HUES48 (cell line): ENCODE results near the gene CUX1.
"Not testable (repeated sequence)": the region's sequence is repeated elsewhere in the genome, so short reads cannot be mapped to it uniquely, and the experiment has no call there.

Experiments
- H3K27ac ChIP-seq: one replicate; pipeline ENCODE4 v1.7.0; 2013; ENCODE audit warnings: low read depth, low read length, inconsistent platforms
- H3K27me3 ChIP-seq: 2 replicates; pipeline ENCODE4 v1.6.1; 2013; ENCODE audit warnings: mild to moderate bottlenecking, low read length; ENCODE audit not compliant: control insufficient read depth, insufficient read depth
- H3K36me3 ChIP-seq: 2 replicates; pipeline ENCODE4 v1.6.1; 2013; ENCODE audit warnings: low read length; ENCODE audit not compliant: control insufficient read depth, insufficient read depth
- H3K4me1 ChIP-seq: 2 replicates; pipeline ENCODE4 v1.6.1; 2013; ENCODE audit warnings: mild to moderate bottlenecking, low read length; ENCODE audit not compliant: control insufficient read depth, insufficient read depth
- H3K4me3 ChIP-seq: 2 replicates; pipeline ENCODE4 v1.5.1; 2013; ENCODE audit warnings: mild to moderate bottlenecking, low read depth, low read length
- H3K9ac ChIP-seq: 2 replicates; pipeline ENCODE4 v1.6.1; 2013; ENCODE audit warnings: mild to moderate bottlenecking, low read depth, low read length, moderate library complexity
- H3K9me3 ChIP-seq: 2 replicates; pipeline ENCODE4 v1.6.1; 2013; ENCODE audit warnings: low read length; ENCODE audit not compliant: control insufficient read depth, insufficient read depth

The CUX1 gene

GRCh38 chr7:101843293-101844271 lies 26.2 kb downstream of the CUX1 start:
- Histone ChIP-seq H3K9ac (no peak overlapping the region), H3K4me3 (no peak overlapping the region), H3K36me3 (no peaks in the 10 kb centered on the region), H3K4me1 (peaks cover 17% of the 10 kb centered on the region), H3K27ac (peak overlapping the region; percentile 46), H3K27me3 (no peaks in the 10 kb centered on the region), H3K9me3 (peaks cover 9% of the 10 kb centered on the region)

- Histone ChIP-seq H3K27me3 (no peaks in the 10 kb centered on the region), H3K4me3 (no peak overlapping the region), H3K9me3 (peaks cover 9% of the 10 kb centered on the region), H3K27ac (no peak overlapping the region), H3K36me3 (no peaks in the 10 kb centered on the region), H3K9ac (no peak overlapping the region), H3K4me1 (peaks cover 9% of the 10 kb centered on the region; the same call in 1 of the 2 replicates)
Measured at GRCh38 chr7:101845974-101846373, 28.5 kb downstream of the CUX1 start.

- H3K27ac ChIP-seq, result no peak overlapping the region
- no peak overlapping the region for H3K4me3 ChIP-seq
- peaks cover 9% of the 10 kb centered on the region for H3K9me3 ChIP-seq
- H3K9ac ChIP-seq, result no peak overlapping the region
- no peaks in the 10 kb centered on the region for H3K36me3 ChIP-seq
- H3K4me1 ChIP-seq, result peaks cover 9% of the 10 kb centered on the region; the same call in 1 of the 2 replicates
- no peaks in the 10 kb centered on the region for H3K27me3 ChIP-seq
Measured at GRCh38 chr7:101846800-101847538, 29.5 kb downstream of the CUX1 start.

- Histone ChIP-seq H3K27me3 (no peaks in the 10 kb centered on the region), H3K4me3 (no peak overlapping the region), H3K4me1 (peaks cover 7% of the 10 kb centered on the region; the same call in 1 of the 2 replicates), H3K9ac (no peak overlapping the region), H3K9me3 (peaks cover 9% of the 10 kb centered on the region), H3K27ac (no peak overlapping the region), H3K36me3 (no peaks in the 10 kb centered on the region)
Measured at GRCh38 chr7:101848208-101848951, 31.0 kb downstream of the CUX1 start.

- not testable (repeated sequence) for H3K27me3 ChIP-seq, H3K9ac ChIP-seq, H3K36me3 ChIP-seq, H3K9me3 ChIP-seq, H3K4me3 ChIP-seq, H3K27ac ChIP-seq, H3K4me1 ChIP-seq
Measured at GRCh38 chr7:101849314-101849713, 31.9 kb downstream of the CUX1 start.

GRCh38 chr7:101852364-101852763 lies 34.9 kb downstream of the CUX1 start:
- H3K36me3 ChIP-seq, H3K9me3 ChIP-seq, H3K27ac ChIP-seq, H3K4me3 ChIP-seq, H3K27me3 ChIP-seq, H3K9ac ChIP-seq: not testable (repeated sequence)
- peaks cover 20% of the 10 kb centered on the region for H3K4me1 ChIP-seq

GRCh38 chr7:101853684-101854083 lies 36.3 kb downstream of the CUX1 start:
- peaks cover 28% of the 10 kb centered on the region for H3K4me1 ChIP-seq
- no peak overlapping the region for H3K4me3 ChIP-seq
- no peak overlapping the region for H3K27ac ChIP-seq

GRCh38 chr7:101854084-101854865 lies 36.8 kb downstream of the CUX1 start:
- Histone ChIP-seq H3K27ac (no peak overlapping the region), H3K36me3 (no peaks in the 10 kb centered on the region), H3K27me3 (no peaks in the 10 kb centered on the region), H3K9me3 (no peaks in the 10 kb centered on the region), H3K4me1 (peaks cover 33% of the 10 kb centered on the region), H3K4me3 (no peak overlapping the region), H3K9ac (no peak overlapping the region)

More at GRCh38 chr7:101853684-101854083, 36.3 kb downstream of the CUX1 start:
- no peaks in the 10 kb centered on the region for H3K27me3 ChIP-seq
- no peaks in the 10 kb centered on the region for H3K36me3 ChIP-seq
- H3K9ac ChIP-seq, result no peak overlapping the region
- no peaks in the 10 kb centered on the region for H3K9me3 ChIP-seq

GRCh38 chr7:101856473-101857357 lies 39.3 kb downstream of the CUX1 start:
- Histone ChIP-seq H3K27me3 (no peaks in the 10 kb centered on the region), H3K4me3 (no peak overlapping the region), H3K9me3 (no peaks in the 10 kb centered on the region), H3K9ac (peak overlapping the region; percentile 13; the same call in 1 of the 2 replicates), H3K36me3 (no peaks in the 10 kb centered on the region), H3K4me1 (peaks cover 56% of the 10 kb centered on the region), H3K27ac (peak overlapping the region; percentile 61)
